Astrocyte (in vitro differentiated cells and primary cell): Measurements from ENCODE around the gene TENM3. TPM values are rescaled to one million over a fixed set of nuclear protein-coding genes. Genes with fewer than 3 reads are reported as not detected.

Experiments
- DNase-seq: peaks from one replicate; pipeline ENCODE4 v3.0.0-alpha.2; 2010; ENCODE audit warnings: low read depth
- FAIRE-seq: peaks from 2 replicates; lab custom pipeline; 2011; peaks lifted over from hg19 to GRCh38; lab: Jason Lieb, UNC
- H2AFZ ChIP-seq: 2 replicates; pipeline ENCODE4 v1.6.0; 2012; ENCODE audit warnings: low read depth, low read length, inconsistent platforms
- H3K27ac ChIP-seq: 2 replicates; pipeline ENCODE4 v1.5.1; 2011; ENCODE audit warnings: low read depth, low read length, inconsistent platforms
- H3K27me3 ChIP-seq: 2 replicates; pipeline ENCODE4 v1.6.0; 2011; ENCODE audit warnings: low read length, inconsistent platforms; ENCODE audit not compliant: insufficient read depth
- H3K36me3 ChIP-seq: 2 replicates; pipeline ENCODE4 v1.5.1; 2011; ENCODE audit warnings: low read length, inconsistent platforms; ENCODE audit not compliant: insufficient read depth
- H3K4me1 ChIP-seq: 2 replicates; pipeline ENCODE4 v1.5.1; 2011; ENCODE audit warnings: low read length, inconsistent platforms; ENCODE audit not compliant: insufficient read depth
- H3K4me2 ChIP-seq: 2 replicates; pipeline ENCODE4 v1.6.0; 2012; ENCODE audit warnings: low read length, inconsistent platforms
- H3K4me3 ChIP-seq: 2 replicates; pipeline ENCODE4 v1.5.1; 2011; ENCODE audit warnings: low read depth, mild to moderate bottlenecking, low read length, inconsistent platforms; ENCODE audit not compliant: insufficient read depth
- H3K79me2 ChIP-seq: 2 replicates; pipeline ENCODE4 v1.6.0; 2012; ENCODE audit warnings: mild to moderate bottlenecking, low read length, inconsistent platforms; ENCODE audit not compliant: insufficient read depth
- H3K9ac ChIP-seq: 2 replicates; pipeline ENCODE4 v1.6.0; 2012; ENCODE audit warnings: mild to moderate bottlenecking, low read length, inconsistent platforms
- H3K9me3 ChIP-seq: 2 replicates; pipeline ENCODE4 v1.5.1; 2012; ENCODE audit warnings: low read depth, mild to moderate bottlenecking, low read length, inconsistent platforms; ENCODE audit not compliant: insufficient read depth
- H4K20me1 ChIP-seq: 2 replicates; pipeline ENCODE4 v1.6.0; 2012; ENCODE audit warnings: low read length, inconsistent platforms; ENCODE audit not compliant: insufficient read depth
- H3K27ac Mint-ChIP-seq: one replicate; pipeline ENCODE4 v1.8.0; 2021; ENCODE audit warnings: mild to moderate bottlenecking, mixed read lengths; ENCODE audit not compliant: unreplicated experiment
- H3K27me3 Mint-ChIP-seq: one replicate; pipeline ENCODE4 v1.8.0; 2021; ENCODE audit warnings: low read depth, mixed read lengths; ENCODE audit not compliant: unreplicated experiment
- H3K36me3 Mint-ChIP-seq: one replicate; pipeline ENCODE4 v1.8.0; 2021; ENCODE audit warnings: low read depth, mixed read lengths; ENCODE audit not compliant: unreplicated experiment
- H3K4me1 Mint-ChIP-seq: one replicate; pipeline ENCODE4 v1.8.0; 2021; ENCODE audit warnings: low read depth, mixed read lengths; ENCODE audit not compliant: unreplicated experiment
- H3K4me3 Mint-ChIP-seq: one replicate; pipeline ENCODE4 v1.8.0; 2021; ENCODE audit warnings: mild to moderate bottlenecking, moderate library complexity, mixed read lengths; ENCODE audit not compliant: unreplicated experiment
- H3K9me3 Mint-ChIP-seq: one replicate; pipeline ENCODE4 v1.8.0; 2021; ENCODE audit warnings: mild to moderate bottlenecking, mixed read lengths; ENCODE audit not compliant: unreplicated experiment
- CTCF ChIP-seq: IDR thresholded peaks from 2 replicates; pipeline ENCODE4 v1.5.1; 2011; ENCODE audit warnings: low read depth, mild to moderate bottlenecking, inconsistent platforms, low read length, moderate library complexity; ENCODE audit not compliant: insufficient read depth
- EZH2 ChIP-seq: IDR thresholded peaks from 2 replicates; pipeline ENCODE4 v1.6.1; 2012; ENCODE audit warnings: mild to moderate bottlenecking, low read length, inconsistent platforms; ENCODE audit not compliant: insufficient read depth
- total RNA-seq: library from RNA; stranded (reverse); gene quantifications from 2 replicates; pipeline ENCODE4 v1.2.1, GENCODE V29; 2021

The TENM3 gene
- total RNA-seq, 1 donor from 2014 or later: 127 TPM

GRCh38 chr4:182205306-182205705 is 37.9 kb upstream of the TENM3 start:
- no peaks in the 10 kb centered on the region for H3K9me3 Mint-ChIP-seq
- no peak overlapping the region for H3K4me3 Mint-ChIP-seq
- no peak for DNase-seq
- peak overlapping the region; percentile 75 for H3K27ac Mint-ChIP-seq
- no peak overlapping the region for H3K9ac ChIP-seq
- TF ChIP-seq EZH2 (no peak), CTCF (no peak)
- no peaks in the 10 kb centered on the region for H3K27me3 Mint-ChIP-seq
- no peaks in the 10 kb centered on the region for H3K9me3 ChIP-seq
- H2AFZ ChIP-seq: no peak overlapping the region
- peaks cover 70% of the 10 kb centered on the region for H3K79me2 ChIP-seq
- H3K4me3 ChIP-seq: no peak overlapping the region
- peaks cover 8% of the 10 kb centered on the region for H3K36me3 Mint-ChIP-seq
- peaks cover 56% of the 10 kb centered on the region for H3K4me1 Mint-ChIP-seq
- no peak overlapping the region for H3K4me2 ChIP-seq
- no peaks in the 10 kb centered on the region for H3K27me3 ChIP-seq
- H3K27ac ChIP-seq: no peak overlapping the region
- FAIRE-seq: no peak
- no peaks in the 10 kb centered on the region for H3K36me3 ChIP-seq
- peaks cover 27% of the 10 kb centered on the region for H3K4me1 ChIP-seq
- no peaks in the 10 kb centered on the region for H4K20me1 ChIP-seq

- Histone ChIP-seq H3K9ac (no peak overlapping the region), H3K4me1 (peaks cover 27% of the 10 kb centered on the region), H3K4me2 (no peak overlapping the region), H3K9me3 (no peaks in the 10 kb centered on the region), H3K4me3 (no peak overlapping the region), H3K27ac (peak overlapping the region; percentile 92), H3K79me2 (peaks cover 76% of the 10 kb centered on the region), H2AFZ (no peak overlapping the region), H4K20me1 (no peaks in the 10 kb centered on the region), H3K27me3 (no peaks in the 10 kb centered on the region), H3K36me3 (no peaks in the 10 kb centered on the region)
- no peaks in the 10 kb centered on the region for H3K27me3 Mint-ChIP-seq
- H3K36me3 Mint-ChIP-seq: peaks cover 5% of the 10 kb centered on the region
- H3K4me1 Mint-ChIP-seq: peaks cover 58% of the 10 kb centered on the region
- H3K9me3 Mint-ChIP-seq: no peaks in the 10 kb centered on the region
- no peak for DNase-seq
- FAIRE-seq: no peak
- peak overlapping the region; percentile 86 for H3K27ac Mint-ChIP-seq
- TF ChIP-seq EZH2: no peak
- TF ChIP-seq CTCF: no peak
- peak overlapping the region; percentile 34 for H3K4me3 Mint-ChIP-seq
Measured at GRCh38 chr4:182206266-182206665, 36.9 kb upstream of the TENM3 start.

DNA sequence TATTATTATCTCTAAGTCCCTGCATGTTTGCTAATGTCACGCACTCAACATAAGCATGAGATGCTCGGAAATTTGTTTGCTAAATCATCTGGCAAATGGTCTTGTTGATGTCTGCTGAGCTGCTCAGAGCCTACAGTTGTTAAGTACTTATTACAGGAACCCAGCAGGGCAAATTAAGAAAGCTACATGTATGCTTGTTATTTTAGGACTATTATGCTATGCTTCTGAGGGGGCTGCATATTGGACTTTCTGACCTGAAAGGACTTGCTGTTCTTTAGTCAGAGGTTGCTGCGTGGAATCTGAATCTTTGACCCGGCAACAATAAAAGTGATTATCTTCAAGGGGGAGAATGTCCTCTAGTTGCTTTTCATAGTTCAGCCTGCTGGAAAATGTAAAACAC is 36.3 kb upstream of the TENM3 start:
- Histone ChIP-seq H3K4me3 (no peak overlapping the region), H3K4me2 (peak overlapping the region; percentile 73), H3K79me2 (peaks cover 75% of the 10 kb centered on the region), H2AFZ (no peak overlapping the region), H3K27ac (peak overlapping the region; percentile 92), H3K4me1 (peaks cover 27% of the 10 kb centered on the region), H3K9ac (peak overlapping the region; percentile 79), H3K36me3 (no peaks in the 10 kb centered on the region), H3K9me3 (no peaks in the 10 kb centered on the region), H4K20me1 (no peaks in the 10 kb centered on the region), H3K27me3 (no peaks in the 10 kb centered on the region)
- DNase-seq (no peak), FAIRE-seq (no peak)
- Mint-ChIP-seq H3K4me3 (no peak overlapping the region), H3K9me3 (no peaks in the 10 kb centered on the region), H3K27ac (peak overlapping the region; percentile 86), H3K4me1 (peaks cover 58% of the 10 kb centered on the region), H3K36me3 (peaks cover 4% of the 10 kb centered on the region), H3K27me3 (no peaks in the 10 kb centered on the region)
- no peak for TF ChIP-seq CTCF
- TF ChIP-seq EZH2: no peak
